Nucleus accumbens (tissue), 56 donors: ENCODE data around the gene CADM2.
"Not testable (repeated sequence)": the region's sequence is repeated elsewhere in the genome, so short reads cannot be mapped to it uniquely, and the experiment has no call there.

Experiments used
- DNase-seq, 56 donors: peaks; one replicate each; lab custom pipeline; 2025; lab: John Stamatoyannopoulos, UW

CADM2 gene

GRCh38 chr3:85068911-85069310, 110.1 kb downstream of the CADM2 start:
- no peak for DNase-seq

- DNase-seq = no peak
Measured at GRCh38 chr3:85074003-85074402, 115.2 kb downstream of the CADM2 start.

- DNase-seq = no peak
Measured at GRCh38 chr3:85075663-85076062, 116.9 kb downstream of the CADM2 start.

- no peak for DNase-seq
Measured at GRCh38 chr3:85077018-85077417, 118.2 kb downstream of the CADM2 start.

- peak in 30 of 56 donors; percentile 1 to 60 (median 13) for DNase-seq
Measured at GRCh38 chr3:85081191-85081906, 122.6 kb downstream of the CADM2 start.

GRCh38 chr3:85090495-85090894, 131.7 kb downstream of the CADM2 start:
- DNase-seq = no peak

- no peak for DNase-seq
Measured at GRCh38 chr3:85100316-85100715, 141.5 kb downstream of the CADM2 start.

GRCh38 chr3:85102781-85103180, 144.0 kb downstream of the CADM2 start:
- no peak for DNase-seq

GRCh38 chr3:85110393-85110792, 151.6 kb downstream of the CADM2 start:
- DNase-seq = no peak

GRCh38 chr3:85120879-85121278, 162.1 kb downstream of the CADM2 start:
- DNase-seq = no peak

- not testable (repeated sequence) for DNase-seq
Measured at GRCh38 chr3:85132864-85133263, 174.1 kb downstream of the CADM2 start.

- not testable (repeated sequence) for DNase-seq
Measured at GRCh38 chr3:85133691-85134420, 175.1 kb downstream of the CADM2 start.

GRCh38 chr3:85142626-85143025, 183.8 kb downstream of the CADM2 start:
- no peak for DNase-seq

GRCh38 chr3:85148036-85148435, 189.2 kb downstream of the CADM2 start:
- DNase-seq = peak in 1 of 56 donors; percentile 7

GRCh38 chr3:85151555-85151954, 192.8 kb downstream of the CADM2 start:
- no peak for DNase-seq

- not testable (repeated sequence) for DNase-seq
Measured at GRCh38 chr3:85153279-85153678, 194.5 kb downstream of the CADM2 start.

GRCh38 chr3:85159376-85159775, 200.6 kb downstream of the CADM2 start:
- no peak for DNase-seq

- DNase-seq = peak in 8 of 56 donors; percentile 5 to 48 (median 13)
Measured at GRCh38 chr3:85161544-85161943, 202.8 kb downstream of the CADM2 start.

GRCh38 chr3:85162905-85163304, 204.1 kb downstream of the CADM2 start:
- no peak for DNase-seq

GRCh38 chr3:85164436-85164835, 205.6 kb downstream of the CADM2 start:
- DNase-seq = no peak

GRCh38 chr3:85167576-85167975, 208.8 kb downstream of the CADM2 start:
- DNase-seq = no peak

- no peak for DNase-seq
Measured at GRCh38 chr3:85170646-85171045, 211.9 kb downstream of the CADM2 start.
